ENCODE data around the gene TNS4.

The TNS4 gene

GRCh38 chr17:40534371-40535189 is 33.2 kb upstream of the TNS4 start:
- DNase-seq: no peak

- no peak for DNase-seq
Measured at GRCh38 chr17:40533896-40534295, 32.5 kb upstream of the TNS4 start.

- no peak for DNase-seq
Measured at GRCh38 chr17:40532520-40533253, 31.3 kb upstream of the TNS4 start.

- DNase-seq: no peak
Measured at GRCh38 chr17:40531051-40531991, 29.9 kb upstream of the TNS4 start.

GRCh38 chr17:40530531-40530994 is 29.1 kb upstream of the TNS4 start:
- DNase-seq: no peak

- DNase-seq: no peak
Measured at GRCh38 chr17:40529991-40530390, 28.6 kb upstream of the TNS4 start.

GRCh38 chr17:40528692-40529417 is 27.4 kb upstream of the TNS4 start:
- no peak for DNase-seq

GRCh38 chr17:40526668-40527067 is 25.2 kb upstream of the TNS4 start:
- no peak for DNase-seq

GRCh38 chr17:40525294-40525693 is 23.9 kb upstream of the TNS4 start:
- DNase-seq: no peak

- no peak for DNase-seq
Measured at GRCh38 chr17:40524243-40524965, 23.0 kb upstream of the TNS4 start.

GRCh38 chr17:40522961-40523310 is 21.5 kb upstream of the TNS4 start:
- DNase-seq: no peak

GRCh38 chr17:40522250-40522960 is 21.0 kb upstream of the TNS4 start:
- no peak for DNase-seq

- no peak for DNase-seq
Measured at GRCh38 chr17:40520991-40521453, 19.6 kb upstream of the TNS4 start.

- no peak for DNase-seq
Measured at GRCh38 chr17:40519089-40519775, 17.8 kb upstream of the TNS4 start.

- no peak for DNase-seq
Measured at GRCh38 chr17:40518401-40519088, 17.1 kb upstream of the TNS4 start.

GRCh38 chr17:40517981-40518380 is 16.6 kb upstream of the TNS4 start:
- DNase-seq: no peak

GRCh38 chr17:40517286-40517662 is 15.9 kb upstream of the TNS4 start:
- DNase-seq: no peak

GRCh38 chr17:40516581-40517285 is 15.3 kb upstream of the TNS4 start:
- no peak for DNase-seq

- DNase-seq: no peak
Measured at GRCh38 chr17:40515491-40516041, 14.1 kb upstream of the TNS4 start.
